HG03439 (cell line): Measurements from ENCODE around the gene PHF20.
"Not testable (repeated sequence)": the region's sequence is repeated elsewhere in the genome, so short reads cannot be mapped to it uniquely, and the experiment has no call there.

Experiments
- ATAC-seq: cut with Tn5 transposase; IDR thresholded peaks from one replicate; pipeline ENCODE4 v1.9.1; 2021; ENCODE audit warnings: mild to moderate bottlenecking, moderate library complexity; ENCODE audit not compliant: unreplicated experiment

PHF20 gene

GRCh38 chr20:35838205-35838604, 66.4 kb downstream of the PHF20 start:
- ATAC-seq: no peak

DNA sequence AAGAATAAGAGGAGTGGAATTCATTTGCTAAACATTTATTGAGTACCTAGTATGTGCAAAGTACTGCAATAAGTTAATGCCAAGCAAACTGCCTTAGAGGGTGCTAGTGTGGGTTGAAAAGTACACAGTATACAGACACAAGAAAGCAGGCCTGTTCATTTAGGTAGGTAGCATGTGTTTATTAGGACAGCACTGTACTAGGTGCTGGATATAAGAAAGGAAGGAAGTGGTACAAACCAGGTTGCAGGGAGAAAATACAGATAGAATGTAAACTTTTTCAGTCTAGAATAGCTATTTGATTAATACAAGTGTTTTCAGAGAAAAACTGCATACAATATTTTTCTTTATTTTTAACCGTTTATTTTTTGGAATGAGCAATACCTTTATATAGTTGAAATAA, 68.1 kb downstream of the PHF20 start:
- ATAC-seq: no peak

DNA sequence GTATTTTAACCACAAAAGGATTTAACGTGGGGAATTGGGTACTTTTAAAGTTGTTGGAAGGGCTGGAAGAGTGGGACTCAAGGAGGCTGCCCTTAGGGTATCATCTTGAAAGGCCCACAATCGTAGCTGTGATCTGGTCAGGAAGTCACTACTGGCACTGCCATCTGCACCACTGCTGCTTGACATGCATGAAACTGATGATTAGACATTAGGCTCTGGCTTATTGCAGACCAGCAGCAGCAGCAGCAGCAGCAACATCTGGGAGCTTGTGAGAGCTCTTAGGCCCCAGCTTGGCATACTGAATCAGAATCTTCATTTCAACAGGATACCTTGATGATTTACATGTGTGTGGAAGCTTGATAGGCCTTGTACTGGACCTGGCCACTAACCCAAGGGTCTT, 68.6 kb downstream of the PHF20 start:
- no peak for ATAC-seq

DNA sequence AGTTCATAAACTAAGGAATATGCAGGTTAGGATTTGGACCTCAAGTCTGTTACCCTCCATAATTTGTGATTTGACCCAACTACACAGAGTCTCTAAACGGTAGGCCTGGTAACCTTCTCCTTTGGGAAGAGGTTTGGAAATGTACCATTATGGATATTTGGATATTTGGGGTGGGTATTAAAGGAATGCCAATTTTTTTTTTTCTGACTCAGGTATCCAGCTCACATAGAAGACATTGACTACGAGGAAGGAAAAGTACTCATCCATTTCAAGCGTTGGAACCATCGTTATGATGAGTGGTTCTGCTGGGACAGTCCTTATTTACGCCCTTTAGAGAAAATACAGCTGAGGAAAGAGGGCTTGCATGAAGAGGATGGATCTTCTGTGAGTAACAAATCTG, 70.5 kb downstream of the PHF20 start:
- no peak for ATAC-seq

DNA sequence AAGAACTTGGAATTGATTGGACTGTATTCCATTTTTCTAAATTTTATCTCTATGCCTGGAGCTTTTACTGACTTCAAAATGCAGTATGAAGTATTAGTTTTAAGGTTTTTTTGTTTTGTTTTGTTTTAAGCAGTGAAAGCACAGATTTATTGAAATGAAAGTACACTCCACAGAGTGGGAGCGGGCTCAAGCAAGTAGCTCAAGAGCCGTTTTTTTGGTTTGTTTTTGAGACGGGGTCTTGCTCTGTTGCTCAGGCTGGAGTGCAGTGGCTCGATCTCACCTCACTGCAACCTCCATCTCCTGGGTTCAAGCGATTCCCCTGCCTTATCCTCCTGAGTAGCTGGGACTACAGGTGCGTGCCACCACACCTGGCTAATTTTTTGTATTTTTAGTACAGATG, 72.1 kb downstream of the PHF20 start:
- ATAC-seq: not testable (repeated sequence)

DNA sequence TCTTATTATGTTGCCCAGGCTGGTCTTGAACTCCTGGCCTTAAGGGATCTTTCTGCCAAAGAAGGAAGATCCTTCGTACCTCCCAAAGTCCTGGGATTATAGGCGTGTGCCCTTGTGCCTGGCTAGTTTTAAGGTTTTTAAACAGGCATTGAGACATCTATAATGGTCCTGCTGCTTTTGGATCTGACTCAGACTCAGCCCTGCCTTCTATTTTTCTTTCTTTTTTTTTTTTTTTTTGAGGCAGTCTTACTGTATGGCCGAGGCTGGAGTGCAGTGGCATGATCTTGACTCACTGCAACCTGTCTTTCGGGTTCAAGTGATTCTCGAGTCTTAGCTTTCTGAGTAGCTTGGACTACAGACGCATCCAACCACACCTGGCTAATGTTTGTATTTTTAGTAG, 73.7 kb downstream of the PHF20 start:
- ATAC-seq: no peak

GRCh38 chr20:35849706-35850105, 77.9 kb downstream of the PHF20 start:
- no peak for ATAC-seq

DNA sequence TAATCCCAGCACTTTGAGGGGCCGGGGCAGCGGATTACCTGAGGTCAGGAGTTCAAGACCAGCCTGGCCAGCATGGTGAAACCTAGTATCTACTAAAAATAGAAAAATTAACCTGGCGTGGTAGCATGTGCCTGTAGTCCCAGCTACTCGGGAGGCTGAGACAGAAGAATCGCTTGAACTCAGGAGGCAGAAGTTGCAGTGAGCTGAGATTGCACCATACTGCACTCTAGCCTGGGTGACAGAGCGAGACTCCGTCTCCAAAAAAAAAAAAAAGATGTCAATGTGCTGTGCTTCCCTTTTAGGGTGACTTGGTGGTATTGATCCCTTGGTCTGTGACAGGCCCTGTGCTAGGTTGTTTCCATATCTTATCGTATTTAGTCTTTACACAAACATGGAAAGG, 79.8 kb downstream of the PHF20 start:
- not testable (repeated sequence) for ATAC-seq

DNA sequence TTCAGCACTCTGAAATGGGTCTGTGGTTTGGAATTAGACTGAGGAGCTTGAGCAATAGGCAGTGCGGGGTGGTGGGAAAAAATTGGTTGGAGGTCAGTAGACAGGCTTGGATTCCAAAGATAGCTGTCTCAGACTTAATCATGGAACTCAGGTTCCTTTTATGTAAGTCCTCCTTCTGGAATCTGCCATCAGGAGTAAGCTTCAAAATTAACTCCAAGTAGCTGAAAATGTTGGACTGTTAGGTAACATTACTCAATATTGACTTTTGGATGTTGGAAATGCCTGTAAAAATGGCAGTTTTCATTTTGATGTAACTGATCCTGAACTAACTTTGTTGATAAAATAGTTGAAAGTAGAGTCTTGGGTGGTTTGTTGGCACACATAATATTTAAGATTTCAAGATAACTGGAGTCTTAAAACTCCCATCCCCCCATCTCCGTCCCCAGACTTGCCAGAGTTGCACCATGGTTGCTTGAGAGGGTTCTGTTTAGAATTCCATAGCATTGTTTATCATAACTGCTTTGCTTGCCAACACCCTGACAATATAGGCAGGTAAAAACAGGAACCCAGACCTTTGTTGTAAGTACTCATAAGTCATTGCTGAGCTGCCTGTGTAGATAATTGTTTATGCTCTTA, 83.0 kb downstream of the PHF20 start:
- no peak for ATAC-seq

DNA sequence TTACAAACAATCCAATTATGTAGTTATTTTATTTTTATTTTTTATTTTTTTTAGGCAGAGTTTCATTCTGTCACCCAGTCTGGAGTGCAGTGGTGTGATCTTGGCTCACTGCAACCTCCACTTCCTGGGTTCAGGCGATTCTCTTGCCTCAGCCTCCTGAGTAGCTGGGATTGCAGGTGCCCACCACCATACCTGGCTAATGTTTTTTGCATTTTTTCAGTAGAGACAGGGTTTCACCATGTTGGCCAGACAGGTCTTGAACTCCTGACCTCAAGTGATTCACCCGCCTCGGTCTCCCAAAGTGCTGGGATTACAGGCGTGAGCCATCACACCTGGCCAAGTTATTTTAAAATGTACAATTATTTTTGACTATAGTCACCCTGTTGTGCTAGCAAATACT, 83.8 kb downstream of the PHF20 start:
- ATAC-seq: not testable (repeated sequence)

- ATAC-seq: no peak
These were observed 85.1 kb downstream of the PHF20 start for GRCh38 chr20:35856866-35857265.

DNA sequence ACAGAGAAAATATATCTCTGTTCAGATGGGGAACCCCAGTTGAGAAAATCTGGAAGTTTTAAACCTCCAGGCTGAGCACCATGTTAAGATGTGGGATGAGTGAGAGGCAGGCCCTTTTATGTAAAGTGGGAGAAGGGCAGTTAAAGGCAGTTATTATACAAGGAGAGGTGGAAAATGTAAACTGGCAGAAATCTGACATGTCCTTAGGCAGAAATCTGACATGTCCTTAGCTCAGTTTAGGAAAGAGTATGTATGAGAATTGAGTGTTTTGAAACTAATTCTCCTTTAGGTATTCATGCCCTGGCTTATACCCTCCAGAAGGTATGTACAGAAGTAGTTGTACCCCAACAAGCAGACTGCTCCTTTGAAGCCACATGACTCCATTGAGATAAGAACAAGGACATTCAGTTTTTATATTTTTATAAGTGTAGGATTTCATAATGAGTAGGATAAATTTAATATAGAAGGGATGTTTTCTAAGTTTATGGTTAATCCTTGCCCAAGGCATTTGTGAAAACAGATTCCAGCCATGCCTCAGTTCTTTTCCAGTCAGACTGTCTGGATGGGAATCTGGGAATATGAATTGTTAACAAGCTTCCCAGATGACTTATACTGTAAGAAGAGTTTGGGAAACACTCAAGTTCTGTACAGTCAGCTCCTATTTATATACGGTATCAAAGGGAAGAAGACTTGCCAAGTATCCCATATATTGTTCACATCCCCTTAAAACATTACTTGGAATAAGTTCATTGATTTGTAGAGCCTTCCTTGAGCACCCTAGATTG, 94.8 kb downstream of the PHF20 start:
- no peak for ATAC-seq

DNA sequence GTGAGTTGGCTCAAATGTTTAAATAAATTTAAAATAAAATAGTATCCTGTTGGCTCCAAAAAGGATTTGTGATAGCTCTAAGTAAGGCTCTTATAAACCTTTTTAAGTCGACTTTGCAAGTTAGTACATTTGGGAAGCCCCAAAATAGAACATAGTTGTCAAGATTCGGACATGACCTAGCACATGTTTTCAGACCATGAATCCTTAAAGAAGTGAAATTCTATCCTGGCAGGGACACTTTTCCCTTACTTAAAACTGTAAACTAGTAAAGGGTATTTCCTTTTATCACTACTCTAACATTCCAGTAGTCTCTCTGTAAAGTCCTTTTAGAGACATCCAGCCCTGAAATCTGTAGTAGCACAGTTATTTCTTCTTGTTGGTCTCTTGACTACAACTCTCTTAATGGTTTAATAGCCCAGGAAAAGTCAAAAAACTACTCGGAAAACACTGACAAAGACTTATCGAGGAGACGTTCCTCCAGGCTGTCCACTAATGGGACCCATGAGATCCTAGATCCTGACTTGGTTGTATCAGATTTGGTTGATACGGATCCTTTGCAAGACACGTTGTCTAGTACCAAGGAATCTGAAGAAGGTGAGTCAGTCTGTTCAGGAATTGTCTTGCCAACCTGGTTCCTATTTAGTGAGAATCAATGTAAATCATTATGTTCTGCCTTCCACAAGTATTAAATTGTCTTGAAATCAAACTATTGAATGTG, 98.9 kb downstream of the PHF20 start:
- no peak for ATAC-seq

DNA sequence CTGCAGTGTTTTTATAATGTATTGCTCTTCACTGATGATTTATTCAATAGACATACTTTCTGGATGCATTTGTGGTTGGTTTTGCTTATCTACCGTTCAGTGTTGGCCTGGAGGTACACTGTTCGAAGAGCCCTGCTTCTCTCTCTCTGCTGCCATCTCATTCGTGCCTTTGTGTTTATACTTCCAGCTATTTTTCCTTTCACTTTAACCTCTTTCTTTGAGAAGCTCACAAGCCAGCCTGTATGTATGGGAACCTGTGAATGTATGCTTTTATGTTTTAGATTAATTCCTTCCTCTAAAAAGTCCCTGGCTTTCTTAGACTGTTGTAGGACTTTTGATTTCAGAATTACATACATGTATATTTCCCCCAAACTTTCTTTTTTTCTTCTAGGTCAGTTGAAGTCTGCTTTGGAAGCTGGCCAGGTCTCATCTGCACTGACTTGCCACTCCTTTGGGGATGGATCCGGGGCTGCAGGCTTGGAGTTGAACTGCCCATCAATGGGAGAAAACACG, 99.5 kb downstream of the PHF20 start:
- no peak for ATAC-seq

- ATAC-seq: no peak
These were observed 104.2 kb downstream of the PHF20 start for GRCh38 chr20:35876033-35876320.

- no peak for ATAC-seq
These were observed 105.8 kb downstream of the PHF20 start for GRCh38 chr20:35877611-35878010.

DNA sequence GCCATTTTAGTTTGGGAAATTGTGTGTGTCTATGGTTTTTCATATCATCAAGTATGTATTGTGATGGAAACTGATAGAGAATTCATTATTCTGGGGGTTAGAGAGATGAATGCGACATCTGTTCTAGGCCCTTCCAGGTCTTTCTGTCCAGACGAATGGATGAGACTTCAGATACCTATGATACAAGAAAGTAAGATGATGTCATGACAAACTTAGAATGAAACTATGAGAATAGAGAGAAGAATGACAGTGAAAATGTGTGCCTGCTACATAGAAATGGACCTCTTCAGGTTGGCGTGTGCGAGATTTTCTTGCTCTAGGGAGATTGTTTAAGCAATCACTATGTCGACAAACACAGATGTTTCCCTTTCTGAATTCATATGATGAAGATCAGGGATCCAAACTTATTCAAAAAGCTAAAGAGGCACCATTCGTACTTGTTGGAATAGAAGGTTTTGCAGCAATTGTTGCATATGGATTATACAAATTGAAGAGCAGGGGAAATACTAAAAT, 106.4 kb downstream of the PHF20 start:
- no peak for ATAC-seq

DNA sequence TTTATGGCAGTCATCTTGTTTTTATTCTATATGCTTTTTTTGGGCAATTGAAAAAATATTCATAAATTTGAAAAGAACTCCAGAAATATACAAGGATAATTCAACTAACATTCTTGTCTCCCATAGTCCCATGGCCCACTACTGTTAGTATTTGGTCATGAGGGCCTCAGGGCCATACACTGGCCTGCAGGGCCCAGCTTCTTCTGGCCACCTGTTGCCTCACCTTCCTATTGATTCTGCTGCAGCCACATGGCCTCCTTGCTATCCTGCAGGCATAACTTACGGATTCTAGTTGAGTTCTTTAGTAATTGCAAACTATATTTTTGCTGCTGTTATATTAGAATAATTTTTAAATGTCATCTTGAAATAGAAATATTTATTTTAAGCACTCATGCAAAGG, 109.9 kb downstream of the PHF20 start:
- ATAC-seq: no peak

DNA sequence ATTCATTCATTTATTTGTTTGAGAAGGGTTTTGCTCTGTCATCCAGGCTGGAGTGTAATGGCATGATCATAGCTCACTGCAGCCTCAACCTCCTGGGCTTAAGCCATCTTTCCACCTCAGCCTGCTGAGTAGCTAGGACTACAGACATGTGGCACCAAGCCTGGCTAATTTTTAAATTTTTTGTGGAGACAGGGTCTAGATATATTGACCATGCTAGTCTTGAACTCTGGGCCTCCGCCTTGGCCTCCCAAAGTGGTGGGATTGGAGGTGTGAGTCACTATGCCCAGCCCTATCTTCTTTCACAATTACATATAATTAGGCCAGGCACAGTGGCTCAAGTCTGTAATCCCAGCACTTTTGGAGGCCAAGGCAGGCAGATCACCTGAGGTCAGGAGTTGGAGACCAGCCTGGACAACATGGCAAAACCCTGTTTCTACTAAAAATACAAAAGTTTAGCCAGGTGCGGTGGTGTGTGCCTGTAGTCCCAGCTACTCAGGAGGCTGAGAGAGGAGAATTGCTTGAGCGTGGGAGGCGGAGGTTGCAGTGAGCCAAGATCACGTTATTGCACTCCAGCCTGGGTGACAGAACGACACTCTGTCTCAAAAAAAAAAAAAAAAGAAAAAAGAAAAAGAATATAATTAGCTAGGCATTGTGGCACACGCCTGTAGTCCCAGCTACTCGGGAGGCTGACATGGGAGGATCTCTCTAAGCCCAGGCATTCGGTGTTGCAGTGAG, 110.8 kb downstream of the PHF20 start:
- ATAC-seq: not testable (repeated sequence)

DNA sequence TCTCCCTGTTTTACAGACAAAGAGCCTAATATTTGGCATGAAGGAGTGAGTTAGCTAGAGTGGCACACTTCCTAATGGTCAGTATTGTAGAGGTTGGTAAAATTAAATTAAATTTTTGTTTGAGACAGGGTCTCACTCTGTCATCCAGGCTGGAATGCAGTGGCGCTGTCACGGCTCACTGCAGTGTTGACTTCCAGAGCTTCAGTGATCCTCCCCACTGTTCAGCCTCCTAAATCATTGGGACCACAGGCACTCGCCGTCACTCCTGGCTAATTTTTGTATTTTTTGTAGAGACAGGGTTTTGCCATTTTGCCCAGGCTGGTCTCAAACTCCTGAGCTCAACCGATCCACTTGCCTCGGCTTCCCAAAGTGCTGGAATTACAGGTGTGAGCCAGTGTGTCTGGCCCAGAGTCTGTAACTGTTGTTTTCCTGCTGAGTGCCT, 111.5 kb downstream of the PHF20 start:
- no peak for ATAC-seq
